Calu3 (cell line): ENCODE results near the gene OR5A1. TPM values are rescaled to one million over a fixed set of nuclear protein-coding genes. Genes with fewer than 3 reads are reported as not detected.

Experiments used
- BruUV-seq: library from RNA; stranded (reverse); fragments of 400-500 nt; replicated peaks from 2 replicates; lab custom pipeline; 2021; lab: Mats Ljungman, UMichigan
- CTCF ChIA-PET: fragments of 300-600 bp; sonication (Branson Sonifier 250); formaldehyde crosslinking; loops from one replicate; lab custom pipeline; 2022; ENCODE audit warnings: antibody characterized with exemption; lab: Charles Lee
- DNase-seq: peaks from one replicate; pipeline ENCODE4 v3.0.0; 2022
- H3K27ac Mint-ChIP-seq: one replicate; pipeline ENCODE4 v1.8.0; 2022; ENCODE audit warnings: mixed read lengths; ENCODE audit not compliant: unreplicated experiment
- H3K27me3 Mint-ChIP-seq: one replicate; pipeline ENCODE4 v1.8.0; 2022; ENCODE audit warnings: mixed read lengths; ENCODE audit not compliant: unreplicated experiment
- H3K36me3 Mint-ChIP-seq: one replicate; pipeline ENCODE4 v1.8.0; 2022; ENCODE audit warnings: mild to moderate bottlenecking, moderate library complexity, mixed read lengths; ENCODE audit not compliant: insufficient read depth, unreplicated experiment
- H3K4me1 Mint-ChIP-seq: one replicate; pipeline ENCODE4 v1.8.0; 2022; ENCODE audit warnings: mild to moderate bottlenecking, low read depth, mixed read lengths; ENCODE audit not compliant: unreplicated experiment
- H3K4me3 Mint-ChIP-seq: one replicate; pipeline ENCODE4 v1.8.0; 2022; ENCODE audit warnings: mild to moderate bottlenecking, low read depth, moderate library complexity, mixed read lengths; ENCODE audit not compliant: unreplicated experiment
- H3K9me3 Mint-ChIP-seq: one replicate; pipeline ENCODE4 v1.8.0; 2022; ENCODE audit warnings: low read depth, mixed read lengths; ENCODE audit not compliant: unreplicated experiment
- CTCF ChIP-seq: fragments of 200-600 bp; IDR thresholded peaks from one replicate; pipeline ENCODE4 v1.8.0; 2022; ENCODE audit warnings: antibody characterized with exemption; ENCODE audit not compliant: unreplicated experiment
- intact Hi-C: fragments of 100-400 bp; cut with micrococcal nuclease; formaldehyde crosslinking; loops from one replicate; pipeline ENCODE4 v1.10.0; 2022; ENCODE audit not compliant: unreplicated experiment
- total RNA-seq: library from RNA; stranded (reverse); gene quantifications from 2 replicates; pipeline ENCODE4 v1.2.3, GENCODE V29; 2022

OR5A1 gene
- total RNA-seq, 1 experiment from 2014 or later, result not detected

- Mint-ChIP-seq H3K27ac (no peak overlapping the region), H3K4me1 (no peaks in the 10 kb centered on the region), H3K4me3 (no peak overlapping the region), H3K27me3 (peaks cover 25% of the 10 kb centered on the region), H3K9me3 (peaks cover 6% of the 10 kb centered on the region), H3K36me3 (no peaks in the 10 kb centered on the region)
- DNase-seq, result no peak
- intact Hi-C loops, result no loop called here
- no TSS peak for BruUV-seq
- CTCF ChIA-PET, result no interaction called here
- no peak for TF ChIP-seq CTCF
Measured at GRCh38 chr11:59448484-59448883, 12.2 kb downstream of the OR5A1 start.

- Mint-ChIP-seq H3K4me3 (no peak within 1 kb of the TSS), H3K36me3 (no peaks in the 10 kb centered on the region), H3K9me3 (no peaks in the 10 kb centered on the region), H3K4me1 (no peaks in the 10 kb centered on the region), H3K27me3 (peaks cover 30% of the 10 kb centered on the region), H3K27ac (no peak within 1 kb of the TSS)
- intact Hi-C loops, result no loop called here
- CTCF ChIA-PET, result no interaction called here
- TF ChIP-seq CTCF, result no peak
- no peak for DNase-seq
- BruUV-seq, result no TSS peak
Measured at GRCh38 chr11:59456661-59457060, 20.4 kb downstream of the OR5A1 start, which contains the start of gene OR4D6. OR4D6 (plus strand) TSS chr11:59456961; CDS start chr11:59456961, 0 bp downstream.

- CTCF ChIA-PET, result no interaction called here
- Mint-ChIP-seq H3K36me3 (no peaks in the 10 kb centered on the region), H3K9me3 (no peaks in the 10 kb centered on the region), H3K4me3 (no peak overlapping the region), H3K27ac (no peak overlapping the region), H3K27me3 (peaks cover 50% of the 10 kb centered on the region), H3K4me1 (no peaks in the 10 kb centered on the region)
- DNase-seq, result no peak
- BruUV-seq, result no TSS peak
- no peak for TF ChIP-seq CTCF
- intact Hi-C loops, result no loop called here
Measured at GRCh38 chr11:59459916-59460315, 23.6 kb downstream of the OR5A1 start.

GRCh38 chr11:59463190-59463641 is 26.9 kb downstream of the OR5A1 start:
- no peaks in the 10 kb centered on the region for H3K4me1 Mint-ChIP-seq
- intact Hi-C loops, result no loop called here
- peaks cover 23% of the 10 kb centered on the region for H3K27me3 Mint-ChIP-seq
- CTCF ChIA-PET, result no interaction called here
- no peaks in the 10 kb centered on the region for H3K9me3 Mint-ChIP-seq
- no peak for TF ChIP-seq CTCF
- no TSS peak for BruUV-seq
- no peak overlapping the region for H3K4me3 Mint-ChIP-seq
- no peaks in the 10 kb centered on the region for H3K36me3 Mint-ChIP-seq
- DNase-seq, result no peak
- H3K27ac Mint-ChIP-seq, result no peak overlapping the region
